Tibial nerve (tissue), 3 donors: ENCODE data around the gene OXCT2.
"Not testable (repeated sequence)": the region's sequence is repeated elsewhere in the genome, so short reads cannot be mapped to it uniquely, and the experiment has no call there.

Experiments
- CTCF ChIP-seq, 5 experiments: fragments of 200-600 bp in 3 of 5; fragments of 450-650 bp in 2 of 5; sonication (generic) in 3 of 5; IDR thresholded peaks; one replicate each; pipeline ENCODE4 v1.5.1; 2016 to 2019; ENCODE audit warnings: antibody characterized with exemption in 5 of 5, mild to moderate bottlenecking in 3 of 5, moderate library complexity in 2 of 5
- POLR2A ChIP-seq, 2 donors: fragments of 450-650 bp; IDR thresholded peaks; one replicate each; pipeline ENCODE4 v1.6.1; 2017; ENCODE audit warnings: antibody characterized with exemption in 2 of 2, mild to moderate bottlenecking in 2 of 2, moderate library complexity in 2 of 2

GRCh38 chr1:39770100-39771021, 787 bp downstream of the OXCT2 start:
- not testable (repeated sequence) for TF ChIP-seq CTCF, POLR2A (IDR thresholded peaks at IDR 0.05)
